ENCODE results near the gene TNFRSF11A. TPM values are rescaled to one million over a fixed set of nuclear protein-coding genes. Genes with fewer than 3 reads are reported as not detected.

TNFRSF11A gene
- total RNA-seq, 2 donors from 2014 or later, result 2.9 to 3.6 TPM

DNA sequence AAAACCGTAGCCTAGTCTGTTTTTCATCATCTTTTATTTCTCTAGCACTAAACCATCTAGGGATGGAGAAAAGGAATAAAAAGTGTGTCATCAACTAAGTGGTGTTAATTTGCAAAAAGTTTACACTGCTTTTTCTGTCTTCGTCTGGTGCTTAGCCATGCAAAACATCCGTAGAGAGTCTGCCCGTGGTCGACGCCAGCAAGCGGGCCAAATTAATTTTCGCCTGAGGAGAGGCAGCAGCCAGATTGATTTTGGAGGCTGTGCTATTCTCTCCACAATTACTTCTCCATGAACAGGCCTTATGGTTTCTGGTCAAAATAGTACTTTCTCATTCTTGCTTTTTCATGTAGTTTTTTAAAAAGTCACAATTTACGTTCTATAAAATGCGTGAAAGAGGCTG is 46.3 kb downstream of the TNFRSF11A start:
- DNase-seq (no peak), ATAC-seq (no peak)
- intact Hi-C loops (cut with DNase I), result no loop called here

DNA sequence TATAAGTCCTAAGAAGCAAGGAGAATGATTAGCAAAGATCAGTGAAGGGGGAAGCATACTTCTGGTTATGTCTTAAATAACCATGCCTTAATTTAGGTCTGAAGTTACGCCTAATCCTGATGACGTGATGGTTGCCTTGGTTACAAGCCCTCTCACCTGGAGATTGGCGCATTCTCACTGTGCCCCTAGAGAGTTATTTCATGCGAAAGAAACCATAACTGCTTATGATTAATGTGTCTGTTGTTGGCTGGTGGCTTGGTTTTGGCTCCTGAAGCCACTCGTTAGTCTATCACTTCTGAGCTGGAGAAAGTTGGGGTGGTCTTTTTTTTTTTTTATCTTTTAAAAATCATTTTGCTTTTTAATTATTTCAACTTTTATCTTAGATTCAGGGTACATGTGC is 47.0 kb downstream of the TNFRSF11A start:
- ATAC-seq (no peak), DNase-seq (no peak)
- intact Hi-C loops (cut with DNase I), result no loop called here

DNA sequence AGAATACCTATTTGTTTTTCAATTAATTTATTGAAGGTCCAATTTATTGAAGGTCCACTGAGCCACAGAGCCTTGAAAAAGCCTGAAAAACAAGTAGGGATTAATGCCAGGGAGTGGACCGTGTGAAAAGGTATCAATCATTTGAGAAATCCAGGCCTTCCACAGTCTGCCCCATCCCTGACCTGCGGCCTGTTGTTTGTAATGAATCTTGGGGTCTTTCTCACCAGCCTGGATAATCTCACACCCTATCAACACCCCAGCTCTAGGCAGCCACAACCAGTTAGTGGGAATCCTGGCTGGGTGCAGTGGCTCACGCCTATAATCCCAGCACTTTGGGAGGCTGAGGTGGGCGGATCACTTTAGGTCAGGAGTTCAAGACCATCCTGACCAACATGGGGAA is 47.8 kb downstream of the TNFRSF11A start:
- DNase-seq, result no peak
- intact Hi-C loops (cut with DNase I), result no loop called here
- no peak for ATAC-seq

DNA sequence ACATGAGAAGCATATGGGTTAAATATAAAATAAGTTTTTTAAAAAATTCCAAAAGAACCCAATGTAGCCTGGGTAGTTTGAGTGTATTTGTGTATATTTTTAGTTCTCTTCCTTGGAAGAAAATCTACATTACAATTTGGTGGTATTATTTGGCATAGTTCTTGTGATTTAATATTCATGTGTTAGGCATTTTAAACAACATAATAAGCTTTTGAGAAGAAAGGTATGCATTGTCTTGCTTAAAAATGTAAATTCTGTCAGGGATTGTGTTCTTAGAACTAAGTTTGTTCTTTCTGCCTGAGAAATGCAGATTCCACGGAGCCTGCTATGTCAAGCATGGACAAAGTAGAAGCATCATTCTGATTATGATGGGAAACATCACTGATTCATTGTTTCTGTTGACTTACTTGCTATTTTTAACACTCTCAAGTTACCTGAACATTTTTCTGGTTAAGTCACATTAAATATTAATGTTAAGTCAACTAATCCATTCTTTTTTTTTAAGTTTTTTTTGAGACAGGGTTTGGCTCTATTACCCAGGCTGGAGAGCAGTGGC is 49.4 kb downstream of the TNFRSF11A start:
- DNase-seq (no peak), ATAC-seq (no peak)
- intact Hi-C loops (cut with DNase I), result no loop called here

DNA sequence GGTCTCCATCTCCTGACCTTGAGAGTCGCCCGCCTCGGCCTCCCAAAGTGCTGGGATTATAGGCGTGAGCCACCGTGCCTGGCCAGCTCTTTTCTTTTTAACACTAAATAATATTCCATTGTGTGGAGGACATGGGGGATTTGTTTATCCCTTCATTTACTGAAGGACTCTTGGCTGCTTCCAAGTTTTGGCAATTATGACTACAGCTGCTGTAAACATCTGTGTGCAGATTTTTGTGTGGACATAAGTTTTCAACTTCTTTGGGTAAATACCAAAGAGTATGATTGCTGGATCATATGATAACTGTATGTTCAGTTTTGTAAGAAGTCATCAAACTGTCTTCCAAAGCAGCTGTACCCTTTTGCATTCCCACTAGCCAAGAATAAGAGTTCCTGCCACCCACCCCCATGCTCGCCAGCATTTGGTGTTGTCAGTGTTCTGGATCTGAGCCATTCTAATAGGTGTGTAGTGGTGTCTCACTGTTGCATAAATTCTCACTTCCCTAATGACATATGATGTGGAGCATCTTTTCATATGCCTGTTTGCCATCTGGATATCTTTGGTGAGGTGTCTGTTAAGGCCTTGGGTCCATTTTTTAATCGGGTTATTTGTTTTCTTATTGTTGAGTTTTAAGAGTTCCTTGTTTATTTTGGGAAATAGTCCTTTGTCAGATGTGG is 52.2 kb downstream of the TNFRSF11A start:
- intact Hi-C loops (cut with DNase I), result no loop called here
- no peak for ATAC-seq
- no peak for DNase-seq

DNA sequence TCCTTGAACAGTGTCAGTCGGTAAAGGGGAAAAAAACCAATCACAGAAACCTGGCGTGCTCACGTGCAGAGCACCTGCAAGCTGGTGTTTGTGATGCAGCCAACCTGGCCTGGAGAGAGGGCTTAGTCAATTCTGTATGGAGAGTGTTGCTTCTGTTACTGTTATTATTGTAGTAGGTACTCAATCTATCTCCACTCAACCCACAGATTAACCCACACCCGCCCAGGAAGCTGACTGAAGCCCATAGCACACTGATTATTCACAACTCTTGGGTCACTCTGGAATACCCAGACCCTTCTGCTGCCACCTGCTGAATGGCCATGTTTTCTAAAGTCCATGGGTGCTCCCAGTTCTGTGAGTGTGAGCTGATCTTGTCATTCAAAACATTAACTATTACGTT is 53.9 kb downstream of the TNFRSF11A start:
- ATAC-seq, result no peak
- intact Hi-C loops (cut with DNase I), result no loop called here
- no peak for DNase-seq

DNA sequence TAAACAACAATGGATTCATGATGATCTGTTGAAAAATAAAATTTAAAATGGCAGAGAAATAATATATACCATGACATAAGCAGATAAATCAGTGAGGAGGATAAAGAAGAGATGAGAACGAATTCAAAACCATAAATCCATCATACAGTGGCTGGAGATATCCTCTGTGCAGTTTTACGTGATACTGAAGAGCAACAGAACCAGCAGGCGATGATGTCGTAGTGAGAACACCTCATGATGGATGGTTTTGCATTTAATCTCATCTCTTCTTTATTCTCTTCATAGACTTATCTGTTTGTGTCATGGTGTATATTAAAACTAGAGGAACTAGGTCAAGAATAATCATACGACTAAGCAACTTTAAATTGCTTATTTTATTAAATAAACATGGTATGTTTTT is 56.3 kb downstream of the TNFRSF11A start:
- intact Hi-C loops (cut with DNase I), result no loop called here
- no peak for ATAC-seq
- no peak for DNase-seq

DNA sequence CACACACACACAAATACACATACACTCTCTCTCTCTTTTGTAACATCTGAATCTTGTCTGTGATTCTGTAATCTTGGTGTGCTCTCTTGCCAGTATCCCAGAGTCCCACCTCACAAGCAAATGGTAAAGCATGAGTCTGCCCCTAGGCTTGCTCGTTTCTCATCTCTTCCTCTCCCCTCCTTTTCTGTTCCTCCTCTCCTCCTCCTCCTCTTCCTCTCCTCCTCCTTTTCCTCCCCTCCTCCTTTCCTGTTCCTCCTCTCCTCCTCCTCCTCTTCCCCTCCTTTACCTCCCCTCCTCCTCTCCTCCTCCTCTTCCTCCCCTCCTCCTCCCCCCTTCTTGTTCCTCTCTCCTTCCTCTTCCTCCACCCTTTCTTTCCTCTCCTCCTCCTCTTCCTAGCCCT is 59.0 kb downstream of the TNFRSF11A start:
- ATAC-seq (peak in 1 of 2 donors; percentile 12), DNase-seq (no peak)
- intact Hi-C loops (cut with DNase I), result no loop called here

DNA sequence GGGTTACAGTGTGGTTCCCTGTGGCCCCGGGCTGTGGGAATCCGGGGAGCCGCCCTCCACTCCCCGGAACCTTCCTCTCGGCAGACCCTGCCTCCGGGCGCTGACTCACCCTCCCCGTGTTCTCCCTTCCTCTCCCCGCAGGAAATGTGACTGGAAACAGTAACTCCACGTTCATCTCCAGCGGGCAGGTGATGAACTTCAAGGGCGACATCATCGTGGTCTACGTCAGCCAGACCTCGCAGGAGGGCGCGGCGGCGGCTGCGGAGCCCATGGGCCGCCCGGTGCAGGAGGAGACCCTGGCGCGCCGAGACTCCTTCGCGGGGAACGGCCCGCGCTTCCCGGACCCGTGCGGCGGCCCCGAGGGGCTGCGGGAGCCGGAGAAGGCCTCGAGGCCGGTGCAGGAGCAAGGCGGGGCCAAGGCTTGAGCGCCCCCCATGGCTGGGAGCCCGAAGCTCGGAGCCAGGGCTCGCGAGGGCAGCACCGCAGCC is 59.5 kb downstream of the TNFRSF11A start:
- ATAC-seq, result peak in 1 of 2 donors; percentile 69
- no peak for DNase-seq
- intact Hi-C loops (cut with DNase I), result no loop called here

DNA sequence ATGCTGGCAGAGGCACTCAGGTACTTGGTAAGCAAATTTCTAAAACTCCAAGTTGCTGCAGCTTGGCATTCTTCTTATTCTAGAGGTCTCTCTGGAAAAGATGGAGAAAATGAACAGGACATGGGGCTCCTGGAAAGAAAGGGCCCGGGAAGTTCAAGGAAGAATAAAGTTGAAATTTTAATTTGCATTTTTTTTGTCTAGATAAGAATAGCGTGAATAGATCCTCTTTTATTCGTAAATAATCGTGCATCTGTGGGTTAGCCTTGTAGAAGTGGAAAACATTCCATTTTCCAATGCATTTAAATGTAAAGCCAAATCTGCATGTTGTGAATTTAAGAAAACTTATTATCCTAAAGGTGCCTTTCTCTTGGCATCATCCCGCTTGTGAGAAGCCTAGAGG is 61.0 kb downstream of the TNFRSF11A start:
- DNase-seq (no peak), ATAC-seq (no peak)
- intact Hi-C loops (cut with DNase I), result no loop called here

DNA sequence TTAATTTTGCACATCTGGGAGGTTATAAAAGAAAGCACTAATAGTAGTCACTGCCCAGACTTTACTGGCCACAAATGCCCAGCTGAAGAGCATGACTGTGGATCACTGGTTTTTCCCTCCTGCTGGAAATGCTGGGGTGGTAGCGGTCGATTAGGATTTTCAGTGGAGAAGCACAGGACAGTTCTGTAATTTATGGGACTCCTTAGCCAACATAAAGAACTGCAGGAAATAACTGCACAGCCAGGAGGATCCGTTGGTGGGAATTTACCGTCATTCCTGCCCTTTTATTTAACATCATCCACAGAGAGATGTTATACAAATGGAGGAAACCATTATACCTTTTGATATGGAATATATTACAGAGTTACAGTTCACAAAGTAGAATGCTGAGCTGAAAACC is 61.5 kb downstream of the TNFRSF11A start:
- intact Hi-C loops (cut with DNase I), result no loop called here
- no peak for DNase-seq

DNA sequence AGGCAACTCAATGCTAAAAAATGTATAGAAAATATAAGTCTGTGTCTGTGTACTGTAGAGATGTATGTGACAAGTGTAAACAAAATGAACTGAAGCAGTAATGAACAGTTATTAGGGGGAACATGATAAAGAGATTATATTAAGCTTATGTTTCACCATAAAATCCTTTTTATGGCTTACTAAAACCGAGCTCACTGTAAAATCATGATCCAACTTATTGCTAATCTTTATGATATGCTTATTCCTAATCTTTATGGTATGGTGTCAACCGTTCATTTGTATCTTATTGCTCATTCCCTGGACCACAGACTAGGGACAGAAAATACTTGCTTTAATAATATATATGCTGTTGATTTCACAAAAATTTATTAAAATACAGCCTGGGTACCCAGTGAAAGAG is 62.1 kb downstream of the TNFRSF11A start:
- ATAC-seq (no peak), DNase-seq (no peak)
- intact Hi-C loops (cut with DNase I), result no loop called here

More for the DNA sequence above, 61.5 kb downstream of the TNFRSF11A start:
- ATAC-seq, result no peak

DNA sequence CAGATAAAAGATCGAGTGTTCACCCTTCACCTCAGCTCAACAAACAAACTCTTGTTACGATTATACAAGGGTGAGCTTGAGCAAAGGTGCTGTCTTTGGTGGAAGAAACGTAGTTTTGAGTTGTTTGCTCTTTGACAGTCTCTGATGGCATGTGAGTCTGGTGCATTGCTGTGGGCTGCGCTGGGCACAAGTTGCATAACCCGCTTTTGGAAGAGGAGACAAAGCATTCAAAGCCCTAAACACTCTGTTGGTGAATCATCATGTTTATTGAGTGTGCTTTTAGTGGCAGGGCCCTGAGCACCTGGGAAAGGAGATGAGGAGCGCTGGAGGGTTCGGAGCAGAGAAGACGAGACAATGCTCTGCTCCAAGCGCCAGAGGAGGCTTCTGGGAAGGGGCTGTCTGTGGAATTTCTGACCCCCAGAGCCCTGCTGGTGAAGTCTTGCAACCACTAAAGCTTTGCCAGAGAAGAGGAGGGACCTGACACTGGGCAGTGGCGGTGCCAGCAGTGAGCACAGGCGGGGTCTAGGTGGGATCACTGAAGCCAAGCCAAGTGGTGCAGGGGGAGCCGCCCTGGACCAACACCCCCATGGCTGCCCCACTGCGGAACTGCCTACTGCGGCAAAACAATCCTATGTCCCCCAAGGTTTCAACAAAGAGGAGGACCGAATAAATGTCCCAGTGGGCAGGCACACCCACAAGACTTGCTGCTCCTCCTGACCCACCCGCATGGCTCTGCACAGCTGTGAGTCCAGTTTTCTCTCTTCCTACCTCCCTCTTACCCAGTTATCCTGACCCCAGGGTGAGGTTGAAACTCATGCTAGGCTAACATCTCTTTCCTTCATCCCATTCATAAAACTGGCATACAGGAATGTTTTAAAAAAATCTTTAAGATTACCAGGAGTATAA is 64.0 kb downstream of the TNFRSF11A start:
- ATAC-seq (no peak), DNase-seq (no peak)
- intact Hi-C loops (cut with DNase I), result no loop called here

DNA sequence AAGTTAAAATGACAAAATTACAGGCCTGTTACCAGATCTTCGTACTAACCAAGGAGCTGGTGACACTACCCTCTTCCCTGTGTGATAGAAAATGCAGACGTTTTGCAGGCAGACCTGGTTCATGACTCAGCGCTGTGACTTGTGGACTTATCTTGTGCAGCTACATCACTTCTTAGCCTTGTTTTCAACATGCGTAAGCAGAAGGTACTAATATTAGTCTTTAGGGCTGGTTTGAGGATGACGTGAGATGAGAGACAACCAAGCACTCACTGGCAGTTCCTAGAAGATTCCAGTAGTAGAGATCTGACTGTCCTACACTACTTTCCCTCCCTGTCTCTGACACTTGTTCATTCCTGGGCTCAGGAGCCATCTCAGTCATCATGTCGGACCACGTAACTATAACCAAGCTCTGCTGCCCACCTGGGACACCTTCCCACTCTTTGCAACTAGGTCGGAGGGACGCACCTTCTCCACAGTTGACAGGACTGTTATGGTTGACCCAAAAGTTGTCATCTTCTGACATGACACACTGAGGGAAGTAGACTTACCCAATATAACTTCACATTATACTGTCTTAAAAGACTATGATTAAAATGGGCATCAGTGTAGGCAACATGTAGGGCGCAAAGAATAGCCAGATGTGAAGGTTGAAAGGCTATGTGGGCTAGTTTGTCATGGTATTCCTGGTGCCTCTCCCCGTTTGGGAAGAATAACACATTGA is 64.8 kb downstream of the TNFRSF11A start:
- DNase-seq (no peak), ATAC-seq (no peak)
- intact Hi-C loops (cut with DNase I), result no loop called here

DNA sequence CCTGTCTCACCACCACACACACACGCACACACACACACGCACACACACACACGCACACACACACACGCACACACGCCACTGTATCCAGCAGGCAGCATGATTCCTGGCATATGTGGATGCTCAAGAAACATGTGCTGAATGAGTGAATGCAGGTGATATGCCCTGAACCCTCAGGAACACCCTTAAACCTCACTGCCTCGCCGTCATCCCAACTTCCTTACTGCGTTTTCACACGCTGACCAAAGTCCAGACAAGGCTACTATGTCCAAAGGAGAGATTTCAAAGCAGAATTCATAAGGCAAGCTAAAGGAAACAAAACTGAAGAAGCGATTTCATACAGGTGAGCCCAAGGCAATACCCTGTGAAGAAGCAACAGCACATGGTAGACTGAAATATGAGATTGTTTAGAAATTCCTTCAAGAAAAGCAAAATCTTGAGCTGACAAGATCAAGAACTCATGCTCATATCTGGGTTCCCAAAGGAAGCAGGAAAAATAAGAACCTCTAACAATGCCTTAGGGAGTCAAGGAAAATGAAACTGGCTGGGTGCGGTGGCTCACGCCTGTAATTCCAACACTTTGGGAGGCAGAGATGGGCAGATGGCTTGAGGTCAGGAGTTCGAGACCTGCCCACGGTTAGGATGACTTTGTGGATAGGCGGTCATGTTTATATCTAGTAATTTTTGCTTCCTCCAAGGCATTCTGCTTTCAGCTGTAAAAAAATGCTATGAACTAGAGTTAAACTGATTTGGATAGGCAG is 69.1 kb downstream of the TNFRSF11A start:
- ATAC-seq (no peak), DNase-seq (no peak)
- intact Hi-C loops (cut with DNase I), result no loop called here

DNA sequence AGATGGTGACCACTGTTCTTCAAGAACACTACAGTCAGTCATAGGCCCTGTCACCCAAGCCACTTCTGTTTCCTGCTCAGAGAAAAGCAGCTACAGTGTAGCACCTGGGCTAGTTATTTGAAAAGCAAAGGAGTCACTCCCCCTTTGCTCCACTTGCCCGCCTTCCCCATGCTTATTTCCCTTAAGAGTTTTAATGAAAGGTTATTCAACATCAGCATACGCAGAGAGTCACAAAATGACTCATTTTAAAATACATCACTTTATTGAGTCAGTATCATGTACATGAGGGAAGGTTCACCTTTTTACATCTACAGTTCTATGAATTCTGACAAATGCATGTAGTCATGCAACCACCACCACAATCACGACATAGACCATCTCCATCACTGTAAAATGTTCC is 71.3 kb downstream of the TNFRSF11A start:
- DNase-seq, result no peak
- intact Hi-C loops (cut with DNase I), result no loop called here
- no peak for ATAC-seq

DNA sequence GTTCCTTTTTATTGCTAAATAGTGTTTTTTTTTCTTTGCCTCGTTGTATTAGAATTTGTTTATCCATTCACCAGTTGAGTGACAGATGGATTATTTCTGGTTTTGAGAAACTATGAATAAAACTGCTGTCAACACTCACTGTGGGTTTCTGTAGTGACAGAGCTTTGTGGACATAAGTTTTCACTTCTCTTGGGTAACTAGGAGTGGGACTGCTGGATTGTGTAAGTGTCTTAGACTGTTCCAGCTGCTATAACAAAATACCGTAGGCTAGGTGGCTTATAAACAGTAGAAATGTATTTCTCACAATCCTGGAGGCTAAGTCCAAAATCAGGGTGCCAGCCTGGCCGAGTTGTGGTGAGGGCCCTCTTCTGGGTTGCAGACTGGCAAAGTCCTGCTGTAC is 71.9 kb downstream of the TNFRSF11A start:
- DNase-seq, result no peak
- intact Hi-C loops (cut with DNase I), result no loop called here
- no peak for ATAC-seq

DNA sequence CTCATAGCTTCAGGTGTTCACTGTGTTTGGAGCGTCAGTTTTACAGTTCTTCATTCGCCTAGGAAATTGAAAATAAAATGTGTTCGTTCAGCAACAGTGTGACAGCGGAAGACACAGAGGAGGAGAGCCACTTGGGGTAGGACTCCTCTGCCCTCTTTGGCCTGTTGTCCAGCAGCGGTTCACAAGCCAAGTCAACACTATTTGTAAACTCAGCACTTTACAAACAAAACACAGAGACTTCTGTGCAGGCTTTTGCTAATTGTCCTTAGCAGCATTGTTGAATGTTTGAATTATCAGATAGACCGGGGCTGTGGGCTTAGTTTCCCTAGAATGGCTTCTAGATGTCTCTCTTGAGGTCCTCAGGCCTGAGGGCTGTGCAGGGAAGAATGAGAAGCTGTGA is 73.2 kb downstream of the TNFRSF11A start:
- ATAC-seq (no peak), DNase-seq (no peak)
- intact Hi-C loops (cut with DNase I), result no loop called here

DNA sequence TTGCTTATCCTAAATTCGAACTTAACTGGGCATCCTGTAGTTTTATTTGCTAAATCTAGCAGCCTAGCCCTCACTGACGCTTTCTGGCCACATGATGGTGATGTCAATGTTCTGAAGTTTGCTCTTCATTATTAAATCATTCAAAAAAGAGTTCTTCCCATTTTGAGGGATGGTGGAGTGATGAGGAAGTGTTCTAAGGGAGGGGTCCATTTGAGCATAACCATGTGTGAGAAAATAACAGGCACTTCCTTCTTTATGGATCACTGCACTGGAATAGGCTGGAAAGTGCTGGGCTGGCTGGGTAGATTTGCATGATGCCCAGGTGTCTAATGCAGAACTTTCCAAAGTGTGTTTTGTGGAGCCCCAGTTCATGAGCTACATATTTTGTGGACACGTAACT is 74.2 kb downstream of the TNFRSF11A start:
- intact Hi-C loops (cut with DNase I), result no loop called here
- ATAC-seq, result peak in 1 of 2 donors; percentile 58
- no peak for DNase-seq

Measured in left cardiac atrium (tissue), 4 donors.